DOHH2 (cell line): Measurements from ENCODE around the gene SMAD3.

Experiments used
- CTCF ChIP-seq: fragments of 200-600 bp; sonication (generic); IDR thresholded peaks from one replicate; pipeline ENCODE4 v1.5.1; 2014; ENCODE audit warnings: antibody characterized with exemption, mild to moderate bottlenecking, low read depth, low read length; ENCODE audit not compliant: poor library complexity, severe bottlenecking
- EZH2phosphoT487 ChIP-seq: fragments of 200-600 bp; sonication (generic); IDR thresholded peaks from 2 replicates; pipeline ENCODE4 v1.6.1; 2017; ENCODE audit warnings: borderline replicate concordance, mild to moderate bottlenecking, antibody characterized with exemption, low read length, moderate library complexity, mixed read lengths

- TF ChIP-seq CTCF (no peak), EZH2phosphoT487 (no peak)
These were observed 40.8 kb downstream of the SMAD3 start for GRCh38 chr15:67105991-67106763.
